Uterus (tissue), 2 donors: ENCODE data around the gene GNA12.

Source experiments
- CTCF ChIP-seq, 4 experiments: fragments of 200-600 bp in 2 of 4; fragments of 450-650 bp in 2 of 4; sonication (generic) in 2 of 4; IDR thresholded peaks; one replicate each; pipeline ENCODE4 v1.5.1; 2016 to 2019; ENCODE audit warnings: antibody characterized with exemption in 4 of 4, mild to moderate bottlenecking in 2 of 4, moderate library complexity in 1 of 4
- POLR2A ChIP-seq, 2 donors: fragments of 450-650 bp; IDR thresholded peaks; one replicate each; pipeline ENCODE4 v1.6.1; 2016; ENCODE audit warnings: antibody characterized with exemption in 2 of 2, mild to moderate bottlenecking in 1 of 2, moderate library complexity in 1 of 2

- TF ChIP-seq CTCF (IDR thresholded peaks at IDR 0.05), result no peak
- no peak for TF ChIP-seq POLR2A (IDR thresholded peaks at IDR 0.05)
These were observed 30.5 kb downstream of the GNA12 start for GRCh38 chr7:2813350-2814185.
